Mucosa of descending colon (tissue), 3 donors: ENCODE results near the gene GRIN2C. TPM values are rescaled to one million over a fixed set of nuclear protein-coding genes. Genes with fewer than 3 reads are reported as not detected.

Experiments used
- ATAC-seq: fragments of 200-7000 bp; cut with Tn5 transposase; one replicate; pipeline ENCODE4 v1.9.1; 2020; ENCODE audit warnings: mild to moderate bottlenecking, moderate library complexity
- DNase-seq, 3 donors: peaks; one replicate each; pipeline ENCODE4 v3.0.0-alpha.2; 2020
- H3K36me3 ChIP-seq: fragments of 200-600 bp; one replicate; pipeline ENCODE4 v1.8.0; 2021; ENCODE audit warnings: low read depth, mild to moderate bottlenecking
- H3K4me1 ChIP-seq: fragments of 200-600 bp; one replicate; pipeline ENCODE4 v1.8.0; 2021; ENCODE audit warnings: low read depth, mild to moderate bottlenecking
- H3K4me3 ChIP-seq: fragments of 200-600 bp; one replicate; pipeline ENCODE4 v1.8.0; 2021; ENCODE audit warnings: mild to moderate bottlenecking
- H3K9me3 ChIP-seq: fragments of 200-600 bp; one replicate; pipeline ENCODE4 v1.8.0; 2021; ENCODE audit warnings: mild to moderate bottlenecking
- intact Hi-C, 2 donors: fragments of 100-400 bp; cut with DNase I in 1 of 2; cut with micrococcal nuclease in 1 of 2; formaldehyde crosslinking; loops; one replicate each; pipeline versions ENCODE4 v1.11.0 to v1.11.1; 2022; cut with DNase I, micrococcal nuclease
- total RNA-seq, 3 donors: library from RNA; stranded (reverse); fragmentation: NEBNext Ultra II Directional in 2 of 3; extraction: Animal tissue kit (Norgen Biotek cat#: 25700) in 2 of 3; gene quantifications; one replicate each; pipeline versions ENCODE4 v1.2.1 to v1.2.4, GENCODE V29; 2021 to 2023
- TF ChIP-seq, protein P1 (sequence below): fragments of 200-600 bp; IDR thresholded peaks from one replicate; pipeline ENCODE4 v1.8.0; 2022; ENCODE audit warnings: antibody characterized with exemption, mild to moderate bottlenecking
- donor health status: DM: no; HTN: no; CAD: no; lungs with moderate emphysema.
- donor health status: DM: no; HTN: no; CAD: no.
- donor health status: DM: no; HTN: yes; CAD: no.

The GRIN2C gene
- total RNA-seq, 3 donors from 2014 or later: 0.35 to 1.4 (median 0.55) TPM

DNA sequence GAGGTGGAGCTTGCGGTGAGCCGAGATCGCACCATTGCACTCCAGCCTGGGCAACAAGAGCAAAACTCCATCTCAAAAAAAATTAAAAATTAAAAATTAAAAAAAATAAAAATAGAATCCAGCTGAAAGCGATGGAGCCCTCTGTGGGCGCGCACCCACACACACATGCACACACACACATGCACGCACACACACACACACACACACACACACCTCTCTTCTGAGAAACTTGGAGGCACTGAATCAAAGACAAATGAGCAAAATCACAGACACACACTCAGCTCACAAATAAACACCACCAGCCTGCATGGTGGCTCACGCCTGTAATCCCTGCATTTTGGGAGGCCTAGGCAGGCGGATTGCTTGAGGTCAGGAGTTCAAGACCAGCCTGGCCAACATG, 43.3 kb upstream of the GRIN2C start:
- intact Hi-C loops: no loop called here
- no peak for ATAC-seq

DNA sequence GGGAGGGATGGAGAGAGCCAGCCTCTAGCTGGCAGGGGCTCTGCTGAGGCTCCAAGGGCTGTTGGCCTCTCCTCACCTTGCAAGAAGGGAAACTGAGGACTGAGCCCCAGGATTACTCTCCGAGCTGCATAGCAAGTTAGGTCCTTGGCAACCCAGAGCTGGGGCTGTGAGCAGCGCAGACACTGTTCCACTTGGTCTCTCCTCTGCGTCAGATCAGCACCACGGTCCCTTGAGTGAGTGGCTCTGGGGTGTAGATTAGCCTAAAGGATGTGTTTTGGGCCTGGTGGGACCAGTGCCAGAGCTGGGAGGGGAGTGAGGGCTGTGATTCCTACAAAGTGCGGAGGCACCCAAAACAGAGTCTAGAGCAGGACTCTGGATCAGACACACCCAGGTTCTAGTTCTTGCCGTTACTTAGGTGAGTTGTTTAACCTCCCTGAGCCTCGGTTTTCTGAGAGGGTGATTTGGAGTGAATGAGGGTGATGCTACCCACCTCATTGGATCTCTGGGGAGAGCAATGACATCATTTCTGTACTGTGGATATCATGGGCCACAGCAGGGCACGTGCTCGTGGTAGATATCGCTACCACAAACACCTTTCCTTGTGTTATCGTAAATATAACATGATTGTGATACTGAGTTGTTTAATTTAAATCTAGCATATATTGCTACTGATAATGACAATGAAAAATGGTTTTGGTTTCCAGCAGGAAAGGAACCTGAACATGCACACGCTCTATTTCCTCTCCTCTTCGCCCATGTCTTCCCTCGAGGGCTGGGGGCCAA, 41.9 kb upstream of the GRIN2C start:
- Histone ChIP-seq H3K4me3 (no peak overlapping the region), H3K4me1 (no peaks in the 10 kb centered on the region), H3K36me3 (no peaks in the 10 kb centered on the region), H3K9me3 (no peaks in the 10 kb centered on the region)
- TF ChIP-seq, protein P1, sequence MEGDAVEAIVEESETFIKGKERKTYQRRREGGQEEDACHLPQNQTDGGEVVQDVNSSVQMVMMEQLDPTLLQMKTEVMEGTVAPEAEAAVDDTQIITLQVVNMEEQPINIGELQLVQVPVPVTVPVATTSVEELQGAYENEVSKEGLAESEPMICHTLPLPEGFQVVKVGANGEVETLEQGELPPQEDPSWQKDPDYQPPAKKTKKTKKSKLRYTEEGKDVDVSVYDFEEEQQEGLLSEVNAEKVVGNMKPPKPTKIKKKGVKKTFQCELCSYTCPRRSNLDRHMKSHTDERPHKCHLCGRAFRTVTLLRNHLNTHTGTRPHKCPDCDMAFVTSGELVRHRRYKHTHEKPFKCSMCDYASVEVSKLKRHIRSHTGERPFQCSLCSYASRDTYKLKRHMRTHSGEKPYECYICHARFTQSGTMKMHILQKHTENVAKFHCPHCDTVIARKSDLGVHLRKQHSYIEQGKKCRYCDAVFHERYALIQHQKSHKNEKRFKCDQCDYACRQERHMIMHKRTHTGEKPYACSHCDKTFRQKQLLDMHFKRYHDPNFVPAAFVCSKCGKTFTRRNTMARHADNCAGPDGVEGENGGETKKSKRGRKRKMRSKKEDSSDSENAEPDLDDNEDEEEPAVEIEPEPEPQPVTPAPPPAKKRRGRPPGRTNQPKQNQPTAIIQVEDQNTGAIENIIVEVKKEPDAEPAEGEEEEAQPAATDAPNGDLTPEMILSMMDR: no peak
- DNase-seq (no peak), ATAC-seq (no peak)
- intact Hi-C loops: no loop called here

More for the DNA sequence above, 43.3 kb upstream of the GRIN2C start:
- TF ChIP-seq, protein P1: no peak
- DNase-seq: no peak
- H3K36me3 ChIP-seq: no peaks in the 10 kb centered on the region
- H3K4me3 ChIP-seq: no peak overlapping the region
- no peaks in the 10 kb centered on the region for H3K4me1 ChIP-seq
- H3K9me3 ChIP-seq: no peaks in the 10 kb centered on the region

DNA sequence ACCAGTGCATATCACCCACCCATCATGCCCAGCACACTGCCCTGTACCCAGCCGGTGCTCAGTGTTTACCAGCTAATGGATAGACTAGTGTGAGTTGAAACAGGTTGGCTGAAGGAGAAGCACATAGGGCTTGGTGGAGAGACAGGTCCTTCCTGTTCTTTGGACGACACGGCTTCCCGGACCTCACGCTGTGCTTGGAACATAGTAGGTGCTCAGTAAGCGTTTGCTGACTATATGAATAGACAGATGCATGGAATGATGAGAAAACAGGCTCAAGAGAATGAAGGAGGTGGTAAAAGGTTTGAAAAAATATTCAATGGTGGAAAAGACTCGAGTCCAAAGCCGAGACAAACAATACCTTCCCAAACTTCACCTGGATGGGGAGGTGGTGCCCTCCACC, 40.5 kb upstream of the GRIN2C start:
- DNase-seq: no peak
- H3K4me1 ChIP-seq: no peaks in the 10 kb centered on the region
- H3K9me3 ChIP-seq: no peaks in the 10 kb centered on the region
- intact Hi-C loops: no loop called here
- H3K4me3 ChIP-seq: no peak overlapping the region
- H3K36me3 ChIP-seq: no peaks in the 10 kb centered on the region
- no peak for ATAC-seq
- TF ChIP-seq, protein P1: no peak

DNA sequence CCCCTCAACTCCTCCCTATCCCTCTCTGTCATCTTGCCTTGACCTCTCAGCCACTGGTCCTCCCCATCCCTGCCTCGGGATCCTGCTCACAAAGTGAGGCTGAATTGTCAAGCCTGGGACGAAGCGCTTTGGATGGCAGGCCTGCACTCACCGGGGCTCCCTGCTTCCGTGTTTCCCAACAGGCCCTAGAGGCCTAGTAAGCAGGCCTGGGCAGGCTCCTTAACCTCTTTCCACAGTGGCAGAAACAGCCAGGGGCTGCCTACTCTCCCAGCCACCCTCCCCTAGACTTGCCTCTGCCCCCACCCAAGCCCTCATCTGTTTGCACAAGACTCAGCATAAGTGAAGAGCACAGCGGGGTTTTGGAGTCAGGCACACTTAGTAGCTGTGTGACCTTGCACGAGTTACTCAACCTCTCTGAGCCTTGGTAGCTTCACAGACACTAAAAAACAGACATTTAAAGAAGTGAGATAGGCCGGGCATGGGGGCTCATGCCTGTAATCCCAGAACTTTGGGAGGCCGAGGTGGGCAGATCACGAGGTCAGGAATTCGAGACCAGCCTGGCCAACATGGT, 38.8 kb upstream of the GRIN2C start:
- ATAC-seq: no peak
- TF ChIP-seq, protein P1: no peak
- intact Hi-C loops: no loop called here

DNA sequence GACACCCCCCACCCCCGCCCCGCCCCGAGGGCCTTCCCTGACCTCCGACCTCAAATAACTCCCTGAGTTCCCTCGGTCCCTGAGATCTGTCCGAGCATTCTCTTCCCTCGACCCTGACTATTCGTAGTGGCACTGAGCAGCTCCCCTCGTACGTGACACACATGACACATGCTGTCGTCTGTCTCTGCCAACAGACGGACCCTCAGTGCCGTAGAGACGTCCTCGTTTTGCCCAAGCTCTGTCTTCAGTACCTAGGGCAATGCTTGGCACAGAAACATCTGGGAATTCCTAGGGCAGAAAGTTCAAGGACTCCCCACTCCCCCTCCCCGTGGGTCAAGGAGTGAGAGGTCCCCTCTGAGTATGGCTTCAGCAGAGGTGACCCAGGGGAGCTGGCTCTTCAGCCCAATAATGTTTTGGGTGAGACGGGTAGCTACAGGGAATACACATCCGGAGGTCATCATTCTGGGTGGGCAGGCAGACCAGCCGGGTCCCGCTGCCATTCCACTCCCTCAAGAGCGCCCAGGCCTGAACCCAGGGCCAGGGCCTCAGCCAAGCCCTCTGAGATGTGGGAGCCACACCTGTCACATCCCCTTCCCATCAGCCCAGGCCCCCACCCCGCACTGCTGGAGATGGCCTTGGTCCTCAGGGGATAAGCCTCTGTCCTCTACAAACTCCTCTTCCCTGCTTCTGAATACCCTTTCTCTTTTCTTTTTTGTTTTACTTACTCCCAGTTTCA, 34.4 kb upstream of the GRIN2C start:
- DNase-seq (no peak), ATAC-seq (no peak)
- no peaks in the 10 kb centered on the region for H3K9me3 ChIP-seq
- H3K36me3 ChIP-seq: no peaks in the 10 kb centered on the region
- no peak overlapping the region for H3K4me3 ChIP-seq
- TF ChIP-seq, protein P1: no peak
- peaks cover 7% of the 10 kb centered on the region for H3K4me1 ChIP-seq
- intact Hi-C loops: no loop called here

More for the DNA sequence above, 38.8 kb upstream of the GRIN2C start:
- DNase-seq: no peak
- H3K4me3 ChIP-seq: no peak overlapping the region
- peaks cover 3% of the 10 kb centered on the region for H3K4me1 ChIP-seq
- no peaks in the 10 kb centered on the region for H3K9me3 ChIP-seq
- H3K36me3 ChIP-seq: no peaks in the 10 kb centered on the region
